ENCODE results near the gene TEX11. TPM values are rescaled to one million over a fixed set of nuclear protein-coding genes. Genes with fewer than 3 reads are reported as not detected.
"Not testable (repeated sequence)": the region's sequence is repeated elsewhere in the genome, so short reads cannot be mapped to it uniquely, and the experiment has no call there.

The TEX11 gene
- total RNA-seq, 1 donor from 2014 or later, result not detected

- H3K9me3 Mint-ChIP-seq, result no peaks in the 10 kb centered on the region
- DNase-seq (ENCODE audit: low spot score), result no peak
- H3K4me3 Mint-ChIP-seq, result no peak overlapping the region
- no peaks in the 10 kb centered on the region for H3K36me3 Mint-ChIP-seq (ENCODE audit: low read depth)
- intact Hi-C loops (cut with micrococcal nuclease), result no loop called here
- H3K27ac Mint-ChIP-seq, result no peak overlapping the region
- no peaks in the 10 kb centered on the region for H3K4me1 Mint-ChIP-seq (ENCODE audit: low read depth)
- peaks cover 5% of the 10 kb centered on the region for H3K27me3 Mint-ChIP-seq (ENCODE audit: insufficient read depth)
Observed at GRCh38 chrX:70834589-70834988, 73.9 kb downstream of the TEX11 start.

DNA sequence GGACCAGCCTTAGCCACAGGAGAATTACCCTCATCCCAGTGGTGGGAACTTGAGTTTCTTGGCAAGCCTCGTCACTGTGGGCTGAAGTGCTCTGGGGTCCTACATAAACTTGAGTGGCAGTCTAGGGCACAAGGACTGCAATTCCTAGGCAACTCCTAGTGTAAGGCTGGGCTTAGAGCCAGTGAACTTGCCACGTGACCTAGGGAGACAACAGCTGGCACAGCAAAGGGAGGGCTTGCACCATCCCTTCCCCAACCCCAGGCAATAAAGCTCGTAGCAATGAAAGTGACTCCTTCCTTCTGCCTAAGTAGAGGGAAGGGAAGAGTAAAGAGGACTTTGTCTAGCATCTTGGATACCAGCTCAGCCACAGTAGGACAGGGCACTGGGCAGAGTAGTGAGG is 81.8 kb downstream of the TEX11 start:
- Mint-ChIP-seq H3K4me3 (no peak overlapping the region), H3K4me1 (ENCODE audit: low read depth) (no peaks in the 10 kb centered on the region), H3K36me3 (ENCODE audit: low read depth) (no peaks in the 10 kb centered on the region), H3K27ac (no peak overlapping the region), H3K9me3 (no peaks in the 10 kb centered on the region), H3K27me3 (ENCODE audit: insufficient read depth) (peaks cover 8% of the 10 kb centered on the region)
- DNase-seq (ENCODE audit: low spot score), result no peak
- intact Hi-C loops (cut with micrococcal nuclease), result no loop called here

DNA sequence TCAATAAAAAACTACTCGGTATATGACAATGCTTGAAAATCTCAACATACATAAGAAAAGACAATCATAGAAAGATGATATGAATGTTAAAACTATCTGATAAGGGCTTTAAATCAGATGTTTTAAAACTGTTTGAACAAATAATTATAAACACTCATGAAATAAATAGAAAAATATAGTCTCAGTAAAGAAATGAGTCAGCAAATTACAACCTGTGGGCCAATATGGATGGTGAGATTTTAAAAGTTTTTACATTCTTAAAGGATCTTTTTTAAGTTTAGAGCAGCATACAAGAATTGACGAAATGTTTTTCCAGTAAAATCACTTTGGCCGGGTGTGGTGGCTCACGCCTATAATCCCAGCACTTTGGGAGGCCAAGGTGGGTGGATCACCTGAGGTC is 83.1 kb downstream of the TEX11 start:
- no peaks in the 10 kb centered on the region for H3K36me3 Mint-ChIP-seq (ENCODE audit: low read depth)
- H3K9me3 Mint-ChIP-seq, result no peaks in the 10 kb centered on the region
- no peaks in the 10 kb centered on the region for H3K4me1 Mint-ChIP-seq (ENCODE audit: low read depth)
- H3K27ac Mint-ChIP-seq, result no peak overlapping the region
- intact Hi-C loops (cut with micrococcal nuclease), result no loop called here
- no peak overlapping the region for H3K4me3 Mint-ChIP-seq
- DNase-seq (ENCODE audit: low spot score), result no peak
- H3K27me3 Mint-ChIP-seq (ENCODE audit: insufficient read depth), result peaks cover 8% of the 10 kb centered on the region

GRCh38 chrX:70808942-70809940 is 99.3 kb downstream of the TEX11 start:
- H3K9me3 Mint-ChIP-seq, result no peaks in the 10 kb centered on the region
- no peak overlapping the region for H3K27ac Mint-ChIP-seq
- H3K4me3 Mint-ChIP-seq, result no peak overlapping the region
- no peak for DNase-seq (ENCODE audit: low spot score)
- intact Hi-C loops (cut with micrococcal nuclease), result no loop called here
- H3K4me1 Mint-ChIP-seq (ENCODE audit: low read depth), result no peaks in the 10 kb centered on the region
- no peaks in the 10 kb centered on the region for H3K27me3 Mint-ChIP-seq (ENCODE audit: insufficient read depth)
- H3K36me3 Mint-ChIP-seq (ENCODE audit: low read depth), result no peaks in the 10 kb centered on the region

DNA sequence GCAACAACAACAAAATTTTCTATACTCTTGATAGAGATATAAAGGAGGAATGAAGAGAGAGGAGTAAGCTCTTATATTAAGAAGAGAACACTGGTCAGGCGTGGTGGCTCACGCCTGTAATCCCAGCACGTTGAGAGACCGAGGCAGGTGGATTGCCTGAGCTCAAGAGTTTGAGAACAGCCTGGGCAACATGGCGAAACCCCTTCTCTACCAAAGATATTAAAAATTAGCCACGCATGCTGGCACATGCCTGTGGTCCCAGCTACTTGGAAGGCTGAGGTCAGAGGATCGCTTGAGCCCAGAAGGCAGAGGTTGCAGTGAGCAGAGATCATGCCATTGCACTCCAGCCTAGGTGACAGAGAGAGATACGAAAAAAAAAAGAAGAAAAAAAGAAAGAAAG is 102.4 kb downstream of the TEX11 start:
- Mint-ChIP-seq H3K27ac (no peak overlapping the region), H3K9me3 (no peaks in the 10 kb centered on the region), H3K4me3 (no peak overlapping the region), H3K36me3 (ENCODE audit: low read depth) (no peaks in the 10 kb centered on the region), H3K4me1 (ENCODE audit: low read depth) (no peaks in the 10 kb centered on the region), H3K27me3 (ENCODE audit: insufficient read depth) (peaks cover 4% of the 10 kb centered on the region)
- intact Hi-C loops (cut with micrococcal nuclease), result no loop called here
- DNase-seq (ENCODE audit: low spot score), result no peak

GRCh38 chrX:70796742-70797141 is 111.8 kb downstream of the TEX11 start:
- H3K27me3 Mint-ChIP-seq (ENCODE audit: insufficient read depth); H3K27ac Mint-ChIP-seq; H3K4me3 Mint-ChIP-seq; H3K4me1 Mint-ChIP-seq (ENCODE audit: low read depth); intact Hi-C loops (cut with micrococcal nuclease); H3K9me3 Mint-ChIP-seq; DNase-seq (ENCODE audit: low spot score); H3K36me3 Mint-ChIP-seq (ENCODE audit: low read depth): not testable (repeated sequence)

DNA sequence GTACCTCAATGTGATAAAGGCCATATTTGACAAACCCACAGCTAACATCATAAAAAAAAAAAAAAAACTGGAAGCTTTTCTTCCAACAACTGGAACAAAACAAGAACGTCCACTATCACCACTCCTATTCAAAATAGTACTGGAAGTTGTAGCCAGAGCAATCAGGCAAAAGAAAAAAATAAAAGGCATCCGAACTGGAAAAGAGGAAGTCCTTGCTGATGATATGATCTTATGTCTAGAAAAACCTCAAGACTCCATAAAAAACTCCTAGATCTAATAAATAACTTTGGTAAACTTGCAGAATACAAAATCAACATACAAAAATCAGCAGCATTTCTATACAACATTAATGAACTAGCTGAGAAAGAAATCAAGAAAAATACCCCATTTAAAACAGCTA is 134.3 kb downstream of the TEX11 start:
- DNase-seq (ENCODE audit: low spot score), result no peak
- intact Hi-C loops (cut with micrococcal nuclease), result no loop called here
- no peaks in the 10 kb centered on the region for H3K9me3 Mint-ChIP-seq
- no peaks in the 10 kb centered on the region for H3K4me1 Mint-ChIP-seq (ENCODE audit: low read depth)
- no peak overlapping the region for H3K4me3 Mint-ChIP-seq
- no peaks in the 10 kb centered on the region for H3K36me3 Mint-ChIP-seq (ENCODE audit: low read depth)
- H3K27me3 Mint-ChIP-seq (ENCODE audit: insufficient read depth), result no peaks in the 10 kb centered on the region
- no peak overlapping the region for H3K27ac Mint-ChIP-seq

DNA sequence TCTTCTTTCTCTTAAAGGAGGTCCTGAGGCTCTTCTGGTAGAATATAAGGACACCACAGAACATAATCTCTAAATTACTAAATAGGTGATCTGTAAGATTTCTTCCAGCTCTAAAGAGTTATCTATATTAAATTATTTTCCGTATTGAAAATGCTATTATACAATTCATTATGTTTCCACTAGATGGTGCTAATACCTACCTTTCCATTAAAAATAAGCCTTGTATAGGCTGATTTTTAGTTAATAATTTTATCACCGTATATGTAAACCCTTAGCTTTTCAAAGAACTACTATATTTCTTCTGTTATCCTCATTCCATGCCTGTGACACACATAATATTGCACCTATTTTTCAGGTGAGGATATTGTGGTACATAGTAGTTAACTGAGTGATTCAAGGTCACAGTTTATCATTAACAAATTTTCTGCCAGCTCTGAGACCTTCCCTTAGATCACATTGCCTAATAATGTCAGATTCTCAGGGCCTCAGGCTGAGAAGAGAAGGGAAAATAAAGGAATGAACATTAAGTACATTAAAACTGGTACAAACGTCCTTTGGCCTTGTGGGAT is 138.8 kb downstream of the TEX11 start:
- DNase-seq (ENCODE audit: low spot score), result no peak
- peaks cover 2% of the 10 kb centered on the region for H3K27me3 Mint-ChIP-seq (ENCODE audit: insufficient read depth)
- H3K4me1 Mint-ChIP-seq (ENCODE audit: low read depth), result no peaks in the 10 kb centered on the region
- no peak overlapping the region for H3K4me3 Mint-ChIP-seq
- H3K27ac Mint-ChIP-seq, result no peak overlapping the region
- intact Hi-C loops (cut with micrococcal nuclease), result loop anchor here (5.0 to 10.0 kb wide), 2 partner anchors 205 to 408 kb away; no protein-coding TSS in a partner anchor
- H3K9me3 Mint-ChIP-seq, result no peaks in the 10 kb centered on the region
- no peaks in the 10 kb centered on the region for H3K36me3 Mint-ChIP-seq (ENCODE audit: low read depth)

DNA sequence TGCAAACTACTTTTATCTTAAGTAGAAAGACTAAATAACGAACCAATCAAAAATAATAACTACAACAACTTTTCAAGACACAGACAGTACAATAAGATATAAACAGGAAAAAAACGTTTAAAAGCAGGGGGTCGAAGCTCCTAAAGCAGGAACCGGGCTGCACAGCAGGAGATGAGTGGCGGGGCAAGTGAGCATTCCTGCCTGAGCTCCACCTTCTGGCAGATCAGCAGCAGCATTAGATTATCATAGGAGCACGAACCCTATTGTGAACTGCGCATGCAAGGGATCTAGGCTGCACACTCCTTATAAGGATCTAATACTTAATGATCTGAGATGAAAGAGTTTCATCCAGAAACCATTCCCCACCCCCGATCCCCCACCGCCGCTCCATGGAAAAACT is 146.2 kb downstream of the TEX11 start:
- intact Hi-C loops (cut with micrococcal nuclease), result loop anchor here (10.0 kb wide), 1 partner anchor 213 kb away; no protein-coding TSS in a partner anchor
- H3K4me3 Mint-ChIP-seq, result no peak overlapping the region
- no peaks in the 10 kb centered on the region for H3K4me1 Mint-ChIP-seq (ENCODE audit: low read depth)
- no peak for DNase-seq (ENCODE audit: low spot score)
- no peak overlapping the region for H3K27ac Mint-ChIP-seq
- H3K27me3 Mint-ChIP-seq (ENCODE audit: insufficient read depth), result peaks cover 4% of the 10 kb centered on the region
- peaks cover 17% of the 10 kb centered on the region for H3K9me3 Mint-ChIP-seq
- H3K36me3 Mint-ChIP-seq (ENCODE audit: low read depth), result peaks cover 2% of the 10 kb centered on the region

DNA sequence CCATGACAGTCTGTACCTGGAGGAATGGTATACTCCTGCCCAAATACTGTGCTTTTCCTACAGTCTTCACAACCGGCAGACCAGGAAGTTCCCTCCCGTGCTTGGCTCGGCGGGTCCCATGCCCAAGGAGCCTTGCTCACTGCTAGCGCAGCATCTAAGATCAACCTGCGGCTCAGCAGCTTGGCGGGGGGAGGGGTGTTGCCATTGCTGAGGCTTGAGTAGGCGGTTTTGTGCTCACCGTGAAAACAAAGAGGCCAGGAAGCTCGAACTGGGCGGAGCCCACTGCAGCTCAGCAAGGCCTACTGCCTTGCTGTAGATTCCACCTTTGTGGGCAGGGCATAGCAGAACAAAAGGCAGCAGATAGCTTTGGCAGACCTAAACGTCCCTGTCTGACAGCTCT is 152.7 kb downstream of the TEX11 start:
- Mint-ChIP-seq H3K9me3 (peaks cover 20% of the 10 kb centered on the region), H3K36me3 (ENCODE audit: low read depth) (peaks cover 4% of the 10 kb centered on the region), H3K4me3 (no peak overlapping the region), H3K4me1 (ENCODE audit: low read depth) (peaks cover 27% of the 10 kb centered on the region), H3K27ac (peak overlapping the region; percentile 8), H3K27me3 (ENCODE audit: insufficient read depth) (no peaks in the 10 kb centered on the region)
- DNase-seq (ENCODE audit: low spot score), result peak; percentile 50
- intact Hi-C loops (cut with micrococcal nuclease), result loop anchor here (5.0 kb wide), 1 partner anchor 304 kb away; no protein-coding TSS in a partner anchor

- intact Hi-C loops (cut with micrococcal nuclease), result loop anchor here (5.0 kb wide), 1 partner anchor 77 kb away; no protein-coding TSS in a partner anchor
Observed at GRCh38 chrX:70754169-70754848, 154.2 kb downstream of the TEX11 start.

DNA sequence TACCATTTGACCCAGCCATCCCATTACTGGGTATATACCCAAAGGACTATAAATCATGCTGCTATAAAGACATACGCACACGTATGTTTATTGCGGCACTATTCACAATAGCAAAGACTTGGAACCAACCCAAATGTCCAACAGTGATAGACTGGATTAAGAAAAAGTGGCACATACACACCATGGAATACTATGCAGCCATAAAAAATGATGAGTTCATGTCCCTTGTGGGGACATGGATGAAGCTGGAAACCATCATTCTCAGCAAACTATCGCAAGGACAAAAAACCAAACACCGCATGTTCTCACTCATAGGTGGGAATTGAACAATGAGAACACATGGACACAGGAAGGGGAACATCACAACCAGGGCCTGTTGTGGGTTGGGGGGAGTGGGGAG is 174.7 kb downstream of the TEX11 start:
- DNase-seq (ENCODE audit: low spot score); H3K9me3 Mint-ChIP-seq; H3K4me1 Mint-ChIP-seq (ENCODE audit: low read depth); H3K27ac Mint-ChIP-seq; H3K4me3 Mint-ChIP-seq; H3K27me3 Mint-ChIP-seq (ENCODE audit: insufficient read depth); H3K36me3 Mint-ChIP-seq (ENCODE audit: low read depth); intact Hi-C loops (cut with micrococcal nuclease): not testable (repeated sequence)

More at GRCh38 chrX:70754169-70754848, 154.2 kb downstream of the TEX11 start:
- Mint-ChIP-seq H3K27me3 (ENCODE audit: insufficient read depth) (no peaks in the 10 kb centered on the region), H3K4me1 (ENCODE audit: low read depth) (peaks cover 27% of the 10 kb centered on the region), H3K9me3 (peaks cover 14% of the 10 kb centered on the region), H3K27ac (peak overlapping the region; percentile 65), H3K4me3 (no peak overlapping the region), H3K36me3 (ENCODE audit: low read depth) (peaks cover 4% of the 10 kb centered on the region)
- no peak for DNase-seq (ENCODE audit: low spot score)

DNA sequence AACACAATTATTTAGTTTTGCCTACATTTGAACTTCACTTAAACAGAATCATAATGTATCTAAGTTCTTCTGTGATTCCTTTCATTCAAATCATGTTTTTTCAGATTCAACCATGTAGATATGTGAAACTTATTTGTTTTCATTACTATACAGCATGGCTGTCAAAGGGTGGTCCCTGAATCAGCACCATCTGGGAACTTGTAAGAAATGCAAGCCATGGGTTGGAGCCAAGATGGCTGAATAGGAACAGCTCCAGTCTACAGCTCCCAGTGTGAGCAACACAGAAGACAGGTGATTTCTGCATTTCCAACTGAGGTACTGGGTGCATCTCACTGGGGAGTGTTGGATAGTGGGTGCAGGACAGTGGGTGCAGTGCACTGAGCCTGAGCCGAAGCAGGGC is 180.6 kb downstream of the TEX11 start:
- DNase-seq (ENCODE audit: low spot score); H3K36me3 Mint-ChIP-seq (ENCODE audit: low read depth); H3K9me3 Mint-ChIP-seq; H3K4me3 Mint-ChIP-seq; H3K27me3 Mint-ChIP-seq (ENCODE audit: insufficient read depth); intact Hi-C loops (cut with micrococcal nuclease); H3K4me1 Mint-ChIP-seq (ENCODE audit: low read depth); H3K27ac Mint-ChIP-seq: not testable (repeated sequence)
